ENCODE results near the gene ANGPTL2. TPM values are rescaled to one million over a fixed set of nuclear protein-coding genes. Genes with fewer than 3 reads are reported as not detected.

Gene ANGPTL2
- polyA plus RNA-seq, 1 of the 3 experiments (the other 2 are of a cell fraction): 12.3 TPM

GRCh38 chr9:127140842-127141675, 18.6 kb upstream of the ANGPTL2 start:
- Histone ChIP-seq H3K27me3 (ENCODE audit: insufficient read depth) (no peaks in the 10 kb centered on the region), H3K9ac (no peak overlapping the region), H3K79me2 (ENCODE audit: insufficient read depth) (no peaks in the 10 kb centered on the region), H3K27ac (ENCODE audit: low read depth in 2 of 2, low read length in 1 of 2) (no peak overlapping the region), H3K9me3 (no peaks in the 10 kb centered on the region), H3K4me1 (ENCODE audit: control insufficient read depth in 1 of 2, insufficient read depth in 2 of 2, low read depth in 1 of 2, low read length in 1 of 2) (peaks cover 0 to 6% of the 10 kb centered on the region in 2 experiments; a peak in 1 of 4 replicates), H3K4me3 (ENCODE audit: low read depth in 2 of 2, low read length in 1 of 2) (no peak overlapping the region), H3K36me3 (replicated peaks in 1 of 2; ENCODE audit: control insufficient read depth in 1 of 2, insufficient read depth in 2 of 2, low read length in 1 of 2) (no peaks in the 10 kb centered on the region), H3K9me2 (no peaks in the 10 kb centered on the region), H3F3A (replicated peaks; ENCODE audit: insufficient read depth) (no peaks in the 10 kb centered on the region), H4K20me1 (ENCODE audit: insufficient read depth) (no peaks in the 10 kb centered on the region), H2AFZ (ENCODE audit: low read depth) (no peak overlapping the region), H3K4me2 (no peak overlapping the region)
- 81% methylated on average over 9 of the region's 9 CpGs for WGBS (ENCODE audit: low lambda C conversion rate)
- no peak for TF ChIP-seq TEAD4 (IDR thresholded peaks at IDR 0.05; ENCODE audit: borderline replicate concordance, insufficient read depth)
- no peak for TF ChIP-seq JUND (IDR thresholded peaks at IDR 0.05)
- TF ChIP-seq EZH2phosphoT487 (IDR thresholded peaks at IDR 0.05; ENCODE audit: borderline replicate concordance, low read depth): no peak
- no peak for TF ChIP-seq SMC3 (IDR thresholded peaks at IDR 0.05; ENCODE audit: low read depth, low read length)
- TF ChIP-seq REST (IDR thresholded peaks at IDR 0.05; ENCODE audit: low read depth, low read length): no peak
- TF ChIP-seq RAD21 (IDR thresholded peaks at IDR 0.05; ENCODE audit: low read length): no peak
- TF ChIP-seq SIN3A (IDR thresholded peaks at IDR 0.05; ENCODE audit: borderline replicate concordance, low read depth, low read length): no peak
- no peak for TF ChIP-seq FOXM1 (IDR thresholded peaks at IDR 0.05; ENCODE audit: low read depth)
- TF ChIP-seq RXRA (IDR thresholded peaks at IDR 0.05; ENCODE audit: borderline replicate concordance, low read depth): no peak
- TF ChIP-seq TCF12 (IDR thresholded peaks at IDR 0.05): no peak
- TF ChIP-seq MAX (IDR thresholded peaks at IDR 0.05; ENCODE audit: low read depth): no peak
- TF ChIP-seq CTCF (IDR thresholded peaks at IDR 0.05): no peak
- TF ChIP-seq EP300 (IDR thresholded peaks at IDR 0.05; ENCODE audit: borderline replicate concordance in 1 of 2, low read depth in 1 of 2, low read length in 1 of 2): no peak
- ChIA-PET POLR2A (no interaction called here), CTCF (interaction anchor here (0.8 to 1.5 kb wide), 2 partner anchors 10 to 12 kb away, joined by 3 to 4 read pairs; no protein-coding TSS in a partner anchor)
- no peak for DNase-seq

All from SK-N-SH (cell line).